ENCODE data around the gene LRRTM1. TPM values are rescaled to one million over a fixed set of nuclear protein-coding genes. Genes with fewer than 3 reads are reported as not detected.

The LRRTM1 gene
- total RNA-seq, 1 donor from 2014 or later = not detected

DNA sequence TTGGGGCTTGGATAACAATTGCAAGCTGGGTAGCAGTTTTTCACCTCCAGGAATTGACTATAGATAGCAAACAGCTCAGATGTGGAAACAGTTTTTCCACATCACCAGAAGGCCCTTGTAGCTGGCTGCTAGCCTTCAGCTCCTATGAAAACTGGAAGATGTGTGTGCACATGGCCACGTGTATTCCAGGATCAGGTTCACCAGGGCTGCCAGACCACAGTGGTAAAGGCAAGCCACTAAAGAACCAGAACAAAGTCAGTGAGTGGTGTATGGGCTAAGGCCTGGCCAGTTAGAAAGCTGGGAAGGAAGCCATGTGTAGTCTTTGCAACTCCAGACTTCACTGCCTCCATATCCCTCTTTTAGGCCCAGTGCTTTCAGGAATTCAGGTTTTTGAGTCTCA lies 12.9 kb downstream of the LRRTM1 start:
- intact Hi-C loops (cut with micrococcal nuclease) = no loop called here
- Mint-ChIP-seq H3K27me3 (no peaks in the 10 kb centered on the region), H3K27ac (no peak overlapping the region), H3K36me3 (ENCODE audit: low read depth) (no peaks in the 10 kb centered on the region), H3K9me3 (peaks cover 3% of the 10 kb centered on the region), H3K4me1 (no peaks in the 10 kb centered on the region), H3K4me3 (no peak overlapping the region)
- DNase-seq = no peak

DNA sequence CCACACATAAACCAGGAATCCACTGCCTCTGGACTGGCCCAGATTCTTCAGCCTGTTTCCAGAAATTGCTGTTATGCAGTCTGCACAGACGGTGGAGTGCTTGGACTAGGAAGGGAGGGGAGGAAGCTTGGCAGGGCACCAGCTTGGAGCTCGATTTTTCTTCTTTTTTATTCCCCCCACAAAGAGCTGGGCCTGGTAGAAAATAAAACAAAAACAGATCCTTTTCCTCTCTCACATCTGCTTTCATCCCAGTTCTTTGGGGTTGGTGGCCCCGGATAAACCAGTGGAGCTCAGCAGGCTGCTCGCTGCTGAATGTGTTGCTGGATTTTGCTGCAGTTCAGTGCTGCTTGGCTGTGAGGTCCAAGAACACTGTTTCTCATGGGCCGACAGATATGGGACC lies 16.0 kb downstream of the LRRTM1 start:
- no peak overlapping the region for H3K4me3 Mint-ChIP-seq
- intact Hi-C loops (cut with micrococcal nuclease) = no loop called here
- no peaks in the 10 kb centered on the region for H3K27me3 Mint-ChIP-seq
- no peak for DNase-seq
- no peak overlapping the region for H3K27ac Mint-ChIP-seq
- H3K4me1 Mint-ChIP-seq = no peaks in the 10 kb centered on the region
- H3K36me3 Mint-ChIP-seq (ENCODE audit: low read depth) = no peaks in the 10 kb centered on the region
- peaks cover 5% of the 10 kb centered on the region for H3K9me3 Mint-ChIP-seq

GRCh38 chr2:80281049-80281448 lies 23.5 kb downstream of the LRRTM1 start:
- DNase-seq = no peak
- H3K27me3 Mint-ChIP-seq = no peaks in the 10 kb centered on the region
- H3K4me3 Mint-ChIP-seq = no peak overlapping the region
- H3K36me3 Mint-ChIP-seq (ENCODE audit: low read depth) = no peaks in the 10 kb centered on the region
- H3K9me3 Mint-ChIP-seq = no peaks in the 10 kb centered on the region
- intact Hi-C loops (cut with micrococcal nuclease) = no loop called here
- no peak overlapping the region for H3K27ac Mint-ChIP-seq
- no peaks in the 10 kb centered on the region for H3K4me1 Mint-ChIP-seq

- Mint-ChIP-seq H3K27ac (no peak overlapping the region), H3K4me3 (no peak overlapping the region), H3K4me1 (no peaks in the 10 kb centered on the region), H3K36me3 (ENCODE audit: low read depth) (no peaks in the 10 kb centered on the region), H3K9me3 (no peaks in the 10 kb centered on the region), H3K27me3 (no peaks in the 10 kb centered on the region)
- intact Hi-C loops (cut with micrococcal nuclease) = no loop called here
- DNase-seq = no peak
Observed at GRCh38 chr2:80280598-80280997, 24.0 kb downstream of the LRRTM1 start.

DNA sequence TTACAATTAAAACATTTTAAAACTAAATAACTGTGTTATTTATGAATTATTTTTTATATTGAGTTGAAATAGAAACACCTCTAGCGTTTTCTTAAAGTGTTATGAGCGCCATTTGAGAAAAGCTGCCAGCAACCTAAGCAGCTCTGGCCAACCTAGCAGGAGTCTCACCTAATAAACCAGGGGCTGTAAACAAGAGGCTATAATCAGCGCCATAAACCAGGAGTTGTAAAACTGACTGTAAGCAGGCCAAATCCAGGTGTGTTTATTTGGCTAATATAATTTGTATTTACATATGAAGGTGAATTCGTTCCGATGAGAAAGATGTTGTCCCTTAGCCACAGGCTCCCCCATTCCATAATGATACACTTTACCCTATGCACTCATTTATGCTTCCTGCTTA lies 34.7 kb downstream of the LRRTM1 start:
- intact Hi-C loops (cut with micrococcal nuclease) = no loop called here
- no peaks in the 10 kb centered on the region for H3K36me3 Mint-ChIP-seq (ENCODE audit: low read depth)
- H3K4me3 Mint-ChIP-seq = no peak overlapping the region
- no peaks in the 10 kb centered on the region for H3K4me1 Mint-ChIP-seq
- no peaks in the 10 kb centered on the region for H3K9me3 Mint-ChIP-seq
- H3K27ac Mint-ChIP-seq = no peak overlapping the region
- H3K27me3 Mint-ChIP-seq = no peaks in the 10 kb centered on the region
- no peak for DNase-seq

- peaks cover 3% of the 10 kb centered on the region for H3K9me3 Mint-ChIP-seq
- H3K4me1 Mint-ChIP-seq = no peaks in the 10 kb centered on the region
- H3K27me3 Mint-ChIP-seq = no peaks in the 10 kb centered on the region
- DNase-seq = no peak
- intact Hi-C loops (cut with micrococcal nuclease) = no loop called here
- no peaks in the 10 kb centered on the region for H3K36me3 Mint-ChIP-seq (ENCODE audit: low read depth)
- no peak overlapping the region for H3K27ac Mint-ChIP-seq
- no peak overlapping the region for H3K4me3 Mint-ChIP-seq
Observed at GRCh38 chr2:80266231-80266630, 38.3 kb downstream of the LRRTM1 start.

DNA sequence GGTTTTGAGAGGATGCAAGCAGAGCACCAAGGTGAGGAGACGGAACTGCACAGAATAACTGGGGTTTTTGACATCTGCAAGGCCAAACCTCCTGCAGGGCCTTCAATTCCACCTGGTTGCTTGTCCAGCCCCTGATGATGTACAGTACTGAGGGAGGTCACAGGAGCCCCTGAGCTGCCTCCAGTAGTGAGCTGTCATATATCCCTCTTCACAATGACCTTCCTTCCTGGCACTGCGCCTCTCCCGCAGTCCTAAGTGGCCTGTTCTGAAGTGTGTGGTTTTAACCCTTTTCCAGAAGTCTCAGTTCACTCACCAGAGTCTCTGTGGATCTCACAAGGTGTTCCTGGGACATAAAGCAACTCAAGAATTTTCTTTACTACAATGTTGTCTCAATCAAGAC lies 45.3 kb downstream of the LRRTM1 start:
- H3K36me3 Mint-ChIP-seq (ENCODE audit: low read depth) = no peaks in the 10 kb centered on the region
- H3K4me1 Mint-ChIP-seq = no peaks in the 10 kb centered on the region
- peaks cover 3% of the 10 kb centered on the region for H3K9me3 Mint-ChIP-seq
- DNase-seq = no peak
- intact Hi-C loops (cut with micrococcal nuclease) = no loop called here
- no peaks in the 10 kb centered on the region for H3K27me3 Mint-ChIP-seq
- H3K4me3 Mint-ChIP-seq = no peak overlapping the region
- no peak overlapping the region for H3K27ac Mint-ChIP-seq

GRCh38 chr2:80258793-80259192 lies 45.8 kb downstream of the LRRTM1 start:
- H3K27me3 Mint-ChIP-seq = no peaks in the 10 kb centered on the region
- no peak for DNase-seq
- H3K9me3 Mint-ChIP-seq = peaks cover 3% of the 10 kb centered on the region
- no peaks in the 10 kb centered on the region for H3K4me1 Mint-ChIP-seq
- intact Hi-C loops (cut with micrococcal nuclease) = no loop called here
- no peak overlapping the region for H3K27ac Mint-ChIP-seq
- H3K4me3 Mint-ChIP-seq = no peak overlapping the region
- H3K36me3 Mint-ChIP-seq (ENCODE audit: low read depth) = no peaks in the 10 kb centered on the region

- Mint-ChIP-seq H3K4me1 (no peaks in the 10 kb centered on the region), H3K36me3 (ENCODE audit: low read depth) (no peaks in the 10 kb centered on the region), H3K9me3 (peaks cover 3% of the 10 kb centered on the region), H3K4me3 (no peak overlapping the region), H3K27ac (no peak overlapping the region), H3K27me3 (no peaks in the 10 kb centered on the region)
- DNase-seq = no peak
- intact Hi-C loops (cut with micrococcal nuclease) = no loop called here
Observed at GRCh38 chr2:80258341-80258740, 46.2 kb downstream of the LRRTM1 start.

GRCh38 chr2:80257450-80257849 lies 47.1 kb downstream of the LRRTM1 start:
- Mint-ChIP-seq H3K4me3 (no peak overlapping the region), H3K27ac (no peak overlapping the region), H3K27me3 (no peaks in the 10 kb centered on the region), H3K9me3 (no peaks in the 10 kb centered on the region), H3K4me1 (no peaks in the 10 kb centered on the region), H3K36me3 (ENCODE audit: low read depth) (no peaks in the 10 kb centered on the region)
- intact Hi-C loops (cut with micrococcal nuclease) = no loop called here
- DNase-seq = no peak

GRCh38 chr2:80256782-80257167 lies 47.8 kb downstream of the LRRTM1 start:
- DNase-seq = no peak
- H3K4me1 Mint-ChIP-seq = no peaks in the 10 kb centered on the region
- intact Hi-C loops (cut with micrococcal nuclease) = no loop called here
- H3K27me3 Mint-ChIP-seq = no peaks in the 10 kb centered on the region
- H3K4me3 Mint-ChIP-seq = no peak overlapping the region
- no peak overlapping the region for H3K27ac Mint-ChIP-seq
- H3K36me3 Mint-ChIP-seq (ENCODE audit: low read depth) = no peaks in the 10 kb centered on the region
- no peaks in the 10 kb centered on the region for H3K9me3 Mint-ChIP-seq

- no peaks in the 10 kb centered on the region for H3K9me3 Mint-ChIP-seq
- DNase-seq = no peak
- no peaks in the 10 kb centered on the region for H3K4me1 Mint-ChIP-seq
- H3K27ac Mint-ChIP-seq = no peak overlapping the region
- no peaks in the 10 kb centered on the region for H3K36me3 Mint-ChIP-seq (ENCODE audit: low read depth)
- H3K27me3 Mint-ChIP-seq = no peaks in the 10 kb centered on the region
- intact Hi-C loops (cut with micrococcal nuclease) = no loop called here
- no peak overlapping the region for H3K4me3 Mint-ChIP-seq
Observed at GRCh38 chr2:80255918-80256781, 48.4 kb downstream of the LRRTM1 start.

DNA sequence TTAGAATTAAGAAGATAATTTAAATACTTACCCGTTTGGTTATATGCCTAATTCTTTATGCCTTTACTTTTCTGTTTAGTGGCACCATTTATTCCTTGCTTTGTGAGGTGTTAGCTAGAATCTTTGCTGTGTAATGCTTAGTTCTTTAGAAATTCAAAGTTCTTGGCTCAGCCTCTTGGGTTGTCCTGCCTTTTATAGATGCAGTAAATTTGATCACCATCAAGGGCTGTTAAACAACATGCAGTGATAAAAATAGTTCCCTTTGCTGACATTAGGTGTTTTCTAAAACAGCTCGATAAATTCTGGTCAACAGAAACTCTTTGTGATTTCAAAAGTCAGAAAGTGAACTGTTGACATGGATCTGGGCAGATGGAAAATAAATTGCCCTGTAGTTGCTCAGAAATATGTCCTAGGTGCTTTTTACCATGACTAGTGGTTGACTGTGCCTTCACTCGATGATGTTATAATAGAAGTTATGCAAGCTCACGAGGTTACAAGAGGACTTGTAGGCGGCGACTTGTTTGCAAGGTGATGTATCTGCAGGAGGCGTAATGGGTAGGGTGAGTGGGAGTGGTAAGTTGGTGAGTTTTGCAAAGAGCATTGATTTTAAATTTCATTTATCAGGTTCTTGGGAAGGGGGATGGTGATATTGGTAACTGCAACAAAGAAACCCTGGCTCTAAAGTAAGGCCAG lies 52.1 kb downstream of the LRRTM1 start:
- H3K36me3 Mint-ChIP-seq (ENCODE audit: low read depth) = no peaks in the 10 kb centered on the region
- no peaks in the 10 kb centered on the region for H3K9me3 Mint-ChIP-seq
- intact Hi-C loops (cut with micrococcal nuclease) = no loop called here
- H3K27ac Mint-ChIP-seq = no peak overlapping the region
- no peak overlapping the region for H3K4me3 Mint-ChIP-seq
- no peak for DNase-seq
- H3K4me1 Mint-ChIP-seq = no peaks in the 10 kb centered on the region
- H3K27me3 Mint-ChIP-seq = no peaks in the 10 kb centered on the region
